Activated B cell treated with CpG ODN at 0.5 μM for 24 hours (primary cell): Measurements from ENCODE around the gene RBMS1. TPM values are rescaled to one million over a fixed set of nuclear protein-coding genes. Genes with fewer than 3 reads are reported as not detected.
A peak's percentile ranks its signal among the peaks of the same experiment; 100 is the strongest.

ENCODE experiments used
- ATAC-seq: fragments of 200-7000 bp; cut with Tn5 transposase; one replicate; pipeline ENCODE4 v1.10.0; 2021; ENCODE audit warnings: low read depth, mild to moderate bottlenecking, moderate library complexity
- CTCF ChIA-PET: fragments of 350-600 bp; sonication (Branson Sonifier 250); formaldehyde crosslinking; loops from one replicate; lab custom pipeline; 2021; ENCODE audit warnings: antibody characterized with exemption; lab: Charles Lee
- POLR2A ChIA-PET: fragments of 350-600 bp; sonication (Branson Sonifier 250); formaldehyde crosslinking; loops from one replicate; lab custom pipeline; 2021; ENCODE audit warnings: antibody characterized with exemption; lab: Charles Lee
- DNase-seq: peaks from one replicate; pipeline ENCODE4 v3.0.0; 2022
- H3K27ac Mint-ChIP-seq: one replicate; pipeline ENCODE4 v1.8.0; 2020; ENCODE audit warnings: mixed read lengths
- H3K27me3 Mint-ChIP-seq: one replicate; pipeline ENCODE4 v1.8.0; 2021; ENCODE audit warnings: mixed read lengths
- H3K36me3 Mint-ChIP-seq: one replicate; pipeline ENCODE4 v1.8.0; 2021; ENCODE audit warnings: low read depth, mixed read lengths
- H3K4me1 Mint-ChIP-seq: one replicate; pipeline ENCODE4 v1.8.0; 2021; ENCODE audit warnings: mixed read lengths
- H3K4me3 Mint-ChIP-seq: one replicate; pipeline ENCODE4 v1.8.0; 2020; ENCODE audit warnings: mild to moderate bottlenecking, mixed read lengths
- H3K9me3 Mint-ChIP-seq: one replicate; pipeline ENCODE4 v1.8.0; 2020; ENCODE audit warnings: mixed read lengths
- intact Hi-C: fragments of 100-400 bp; cut with micrococcal nuclease; formaldehyde crosslinking; loops from one replicate; pipeline ENCODE4 v1.15.1; 2024
- total RNA-seq: library from RNA; stranded (reverse); gene quantifications from 2 replicates; pipeline ENCODE4 v1.2.3, GENCODE V29; 2022
- TF ChIP-seq, protein P1 (sequence below): fragments of 200-600 bp; IDR thresholded peaks from one replicate; pipeline ENCODE4 v1.8.0; 2022; ENCODE audit warnings: antibody characterized with exemption, mild to moderate bottlenecking

RBMS1 gene
- total RNA-seq, 1 donor from 2014 or later: 30.9 TPM

DNA sequence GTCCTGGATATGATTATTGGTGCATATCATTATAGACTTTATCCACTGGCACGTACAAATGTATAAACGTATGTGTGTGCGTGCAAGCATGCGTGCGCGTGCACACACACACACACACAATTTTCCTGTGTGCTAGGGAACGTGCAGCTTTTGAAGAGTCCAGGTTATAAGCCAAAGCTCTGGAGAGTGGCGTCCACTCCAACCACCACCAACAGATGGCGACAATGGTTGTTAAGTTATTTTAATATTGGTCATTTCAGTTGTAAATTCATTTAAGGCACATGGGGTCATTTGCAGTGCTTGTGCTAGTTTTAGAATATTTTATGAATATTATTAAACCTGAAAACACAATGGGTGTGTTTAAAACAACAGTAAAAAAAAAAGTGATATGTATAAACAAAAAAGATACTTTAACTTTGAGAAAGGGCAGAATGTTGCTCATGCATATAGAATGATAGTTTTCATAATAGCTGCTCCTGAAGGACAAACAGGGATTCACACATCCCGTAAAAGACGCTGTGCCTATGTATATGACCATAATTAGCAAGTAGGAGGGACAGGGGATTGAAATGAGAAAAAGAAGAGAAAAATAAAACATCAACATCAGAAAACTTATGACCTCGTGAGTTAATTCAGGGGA lies 169.3 kb downstream of the RBMS1 start:
- H3K4me3 Mint-ChIP-seq: no peak overlapping the region
- peak; percentile 47 for ATAC-seq
- intact Hi-C loops: loop anchor here (1.0 to 2.0 kb wide), 7 partner anchors 71 to 949 kb away; no protein-coding TSS in a partner anchor
- DNase-seq: peak; percentile 20
- POLR2A ChIA-PET: interaction anchor here (0.6 to 1.2 kb wide), 3 partner anchors 8 to 70 kb away, joined by 3 to 4 read pairs (median 4); no protein-coding TSS in a partner anchor
- TF ChIP-seq, protein P1, sequence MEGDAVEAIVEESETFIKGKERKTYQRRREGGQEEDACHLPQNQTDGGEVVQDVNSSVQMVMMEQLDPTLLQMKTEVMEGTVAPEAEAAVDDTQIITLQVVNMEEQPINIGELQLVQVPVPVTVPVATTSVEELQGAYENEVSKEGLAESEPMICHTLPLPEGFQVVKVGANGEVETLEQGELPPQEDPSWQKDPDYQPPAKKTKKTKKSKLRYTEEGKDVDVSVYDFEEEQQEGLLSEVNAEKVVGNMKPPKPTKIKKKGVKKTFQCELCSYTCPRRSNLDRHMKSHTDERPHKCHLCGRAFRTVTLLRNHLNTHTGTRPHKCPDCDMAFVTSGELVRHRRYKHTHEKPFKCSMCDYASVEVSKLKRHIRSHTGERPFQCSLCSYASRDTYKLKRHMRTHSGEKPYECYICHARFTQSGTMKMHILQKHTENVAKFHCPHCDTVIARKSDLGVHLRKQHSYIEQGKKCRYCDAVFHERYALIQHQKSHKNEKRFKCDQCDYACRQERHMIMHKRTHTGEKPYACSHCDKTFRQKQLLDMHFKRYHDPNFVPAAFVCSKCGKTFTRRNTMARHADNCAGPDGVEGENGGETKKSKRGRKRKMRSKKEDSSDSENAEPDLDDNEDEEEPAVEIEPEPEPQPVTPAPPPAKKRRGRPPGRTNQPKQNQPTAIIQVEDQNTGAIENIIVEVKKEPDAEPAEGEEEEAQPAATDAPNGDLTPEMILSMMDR: no peak
- H3K27ac Mint-ChIP-seq: no peak overlapping the region
- CTCF ChIA-PET: interaction anchor here (0.6 to 5.8 kb wide), 32 partner anchors 9 to 951 kb away, joined by 3 to 105 read pairs (median 4); no protein-coding TSS in a partner anchor
- H3K4me1 Mint-ChIP-seq: peaks cover 46% of the 10 kb centered on the region
- H3K36me3 Mint-ChIP-seq: no peaks in the 10 kb centered on the region
- H3K9me3 Mint-ChIP-seq: no peaks in the 10 kb centered on the region
- no peaks in the 10 kb centered on the region for H3K27me3 Mint-ChIP-seq

DNA sequence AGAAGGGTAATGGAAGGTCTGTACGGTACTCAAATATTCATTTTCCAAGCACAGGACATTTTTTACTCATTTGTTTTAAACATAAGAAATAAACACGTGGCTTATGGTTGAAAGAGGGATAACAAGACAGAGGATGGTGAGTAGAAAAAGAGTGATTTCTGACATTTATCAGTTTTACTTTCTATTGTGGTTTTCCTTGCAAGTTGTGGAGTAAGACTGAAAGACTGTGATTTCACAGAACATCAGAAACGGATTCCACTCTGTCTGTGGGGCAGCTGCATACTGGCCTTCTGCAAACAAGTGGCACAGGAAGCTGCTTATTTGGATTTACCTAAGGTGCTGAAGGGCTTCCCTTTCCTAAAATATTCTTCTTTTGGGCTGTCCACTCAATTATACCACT lies 171.3 kb downstream of the RBMS1 start:
- CTCF ChIA-PET: interaction anchor here (1.0 to 5.8 kb wide), 6 partner anchors 13 to 682 kb away, joined by 4 to 105 read pairs (median 6); no protein-coding TSS in a partner anchor
- DNase-seq (no peak), ATAC-seq (no peak)
- intact Hi-C loops: no loop called here
- Mint-ChIP-seq H3K36me3 (peaks cover 2% of the 10 kb centered on the region), H3K27me3 (no peaks in the 10 kb centered on the region), H3K9me3 (no peaks in the 10 kb centered on the region), H3K4me3 (no peak overlapping the region), H3K27ac (no peak overlapping the region), H3K4me1 (peaks cover 34% of the 10 kb centered on the region)
- POLR2A ChIA-PET: no interaction called here
- TF ChIP-seq, protein P1: no peak

DNA sequence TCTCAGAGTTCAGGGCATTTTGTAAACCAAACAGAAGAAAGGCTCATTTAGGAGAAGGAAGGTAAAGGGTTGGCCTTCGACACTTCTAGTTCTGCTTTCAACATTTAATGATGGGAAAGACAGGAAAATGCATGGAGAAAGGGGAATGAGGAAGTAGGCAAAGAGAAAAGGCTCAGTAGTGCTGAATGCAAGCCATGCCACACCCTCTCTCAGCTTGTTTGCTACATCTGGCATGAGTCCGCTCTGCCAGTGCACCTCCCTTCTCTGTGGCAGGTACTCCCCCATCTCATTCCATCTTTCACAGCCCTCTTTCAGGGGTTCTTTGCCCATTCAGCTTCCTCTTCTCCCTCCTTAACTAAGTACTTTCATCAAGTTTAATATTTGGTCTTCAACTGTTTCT lies 172.6 kb downstream of the RBMS1 start:
- H3K9me3 Mint-ChIP-seq: no peaks in the 10 kb centered on the region
- no peak overlapping the region for H3K27ac Mint-ChIP-seq
- intact Hi-C loops: no loop called here
- peaks cover 27% of the 10 kb centered on the region for H3K4me1 Mint-ChIP-seq
- DNase-seq: no peak
- ChIA-PET CTCF (interaction anchor here (5.8 kb wide), 1 partner anchor 672 kb away, joined by 105 read pairs; no protein-coding TSS in a partner anchor), POLR2A (no interaction called here)
- H3K27me3 Mint-ChIP-seq: no peaks in the 10 kb centered on the region
- H3K36me3 Mint-ChIP-seq: peaks cover 10% of the 10 kb centered on the region
- TF ChIP-seq, protein P1: no peak
- no peak for ATAC-seq
- H3K4me3 Mint-ChIP-seq: no peak overlapping the region

DNA sequence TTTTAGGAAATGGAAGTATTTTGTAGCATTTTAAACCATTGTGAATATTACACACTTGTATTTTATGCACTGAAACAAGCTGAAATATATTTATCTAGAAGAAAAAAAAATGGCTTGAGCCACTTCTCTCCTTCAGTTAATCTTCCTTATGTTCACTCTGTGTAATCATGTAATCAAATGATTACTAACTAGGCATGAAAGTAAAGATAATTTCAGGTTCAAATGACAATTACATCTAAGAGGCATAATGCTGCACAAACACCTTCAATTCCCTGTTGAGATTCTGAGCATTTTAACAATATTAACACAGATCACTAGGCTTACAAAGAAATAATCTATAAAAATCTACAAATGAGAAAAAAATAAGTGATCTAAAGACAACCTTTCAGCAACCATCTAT lies 173.9 kb downstream of the RBMS1 start:
- H3K9me3 Mint-ChIP-seq: no peaks in the 10 kb centered on the region
- no peak for ATAC-seq
- no peak overlapping the region for H3K4me3 Mint-ChIP-seq
- H3K36me3 Mint-ChIP-seq: peaks cover 15% of the 10 kb centered on the region
- CTCF ChIA-PET: interaction anchor here (1.9 kb wide), 1 partner anchor 675 kb away, joined by 5 read pairs; no protein-coding TSS in a partner anchor
- no peaks in the 10 kb centered on the region for H3K27me3 Mint-ChIP-seq
- TF ChIP-seq, protein P1: no peak
- intact Hi-C loops: no loop called here
- POLR2A ChIA-PET: no interaction called here
- no peak overlapping the region for H3K27ac Mint-ChIP-seq
- peaks cover 19% of the 10 kb centered on the region for H3K4me1 Mint-ChIP-seq
- DNase-seq: no peak

DNA sequence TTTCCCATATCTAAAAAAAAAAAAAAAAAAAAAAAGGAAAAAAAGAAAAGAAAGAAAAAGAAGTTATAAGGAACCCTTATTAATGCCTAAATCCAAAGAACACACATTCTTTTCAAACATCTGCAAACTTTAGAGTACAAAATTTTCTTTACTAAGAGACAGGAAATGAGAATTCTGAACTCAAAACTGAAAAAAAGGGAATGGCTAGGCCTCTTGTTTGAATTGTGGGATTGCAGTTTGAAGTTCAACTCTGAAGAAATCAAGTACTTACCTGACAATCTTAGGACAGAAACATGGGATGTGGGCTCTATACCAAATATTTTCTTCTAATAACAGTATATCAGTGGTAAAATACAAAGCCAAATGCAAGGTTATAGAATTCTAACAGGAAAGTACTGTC lies 175.4 kb downstream of the RBMS1 start:
- intact Hi-C loops: no loop called here

More for the DNA sequence above, 175.4 kb downstream of the RBMS1 start:
- CTCF ChIA-PET: interaction anchor here (1.6 kb wide), 1 partner anchor 676 kb away, joined by 5 read pairs; no protein-coding TSS in a partner anchor
- H3K4me1 Mint-ChIP-seq: peaks cover 15% of the 10 kb centered on the region
- TF ChIP-seq, protein P1: no peak
- H3K27me3 Mint-ChIP-seq: no peaks in the 10 kb centered on the region
- POLR2A ChIA-PET: no interaction called here
- no peaks in the 10 kb centered on the region for H3K9me3 Mint-ChIP-seq
- H3K4me3 Mint-ChIP-seq: no peak overlapping the region
- no peak overlapping the region for H3K27ac Mint-ChIP-seq
- peaks cover 18% of the 10 kb centered on the region for H3K36me3 Mint-ChIP-seq
- no peak for ATAC-seq
- no peak for DNase-seq
